GM20431 (cell line): ENCODE measurements around the gene SMG7.

ENCODE experiments used
- in situ Hi-C: fragments of 300-500 bp; cut with MseI, MboI; formaldehyde crosslinking; loops from one replicate; pipeline ENCODE4 v1.15.0; 2020; ENCODE audit warnings: low sequenced_read_pairs; ENCODE audit not compliant: unreplicated experiment

The SMG7 gene

DNA sequence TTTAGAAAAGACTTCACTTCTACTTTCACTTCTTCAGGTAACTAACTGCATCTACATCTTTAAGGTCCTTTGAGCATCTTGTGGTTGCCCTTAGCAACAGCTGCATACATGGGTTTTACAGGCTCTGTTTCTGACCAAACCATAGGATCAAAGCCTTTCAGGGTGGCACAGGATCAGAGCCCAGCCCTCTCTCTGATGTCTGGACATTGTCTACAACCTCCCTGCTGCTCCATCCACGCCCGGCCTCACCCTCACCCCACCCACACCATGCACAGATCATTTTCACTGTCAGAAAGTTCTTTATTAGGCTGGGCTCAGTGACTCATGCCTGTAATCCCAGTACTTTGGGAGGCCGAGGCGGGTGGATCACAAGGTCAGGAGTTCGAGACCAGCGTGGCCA, 112.7 kb downstream of the SMG7 start:
- in situ Hi-C loops = no loop called here

DNA sequence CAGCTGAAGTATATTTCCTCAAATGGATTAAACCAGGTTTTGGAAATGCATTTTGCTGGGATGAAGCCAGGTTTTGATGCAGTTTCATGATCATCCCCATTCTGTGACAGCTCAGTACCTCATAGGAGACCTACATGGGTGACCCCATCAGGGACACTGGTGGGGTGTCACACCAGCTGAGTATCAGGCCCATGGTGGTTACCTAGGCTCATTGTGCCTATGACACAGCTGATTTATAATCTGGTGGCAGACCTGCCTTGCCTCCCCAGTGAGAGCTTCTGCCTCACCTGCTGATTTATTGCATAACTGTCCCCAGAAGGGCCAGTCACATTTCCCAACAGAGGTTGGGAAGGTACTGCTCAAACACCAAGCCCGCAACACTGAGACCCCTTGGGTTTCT, 114.2 kb downstream of the SMG7 start:
- in situ Hi-C loops = no loop called here

DNA sequence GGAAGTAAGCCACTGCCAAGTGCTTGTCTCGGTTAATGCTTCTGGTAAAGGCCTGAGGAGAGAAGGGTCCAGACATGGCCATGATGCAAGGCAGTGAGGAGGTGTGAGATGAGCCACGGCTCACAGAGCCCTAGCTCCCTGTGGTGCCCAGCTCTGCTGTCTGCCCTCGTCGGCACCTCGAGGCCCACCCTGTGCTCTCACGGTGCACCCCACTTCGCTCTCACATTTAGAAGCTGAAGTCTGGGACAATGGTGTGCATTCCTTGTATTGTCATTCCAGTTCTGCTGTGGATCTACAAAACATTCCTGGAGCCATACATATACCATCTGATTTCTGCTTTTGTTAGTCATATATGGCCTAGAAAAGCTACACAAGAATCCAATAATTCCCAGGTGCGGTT, 114.6 kb downstream of the SMG7 start:
- in situ Hi-C loops = no loop called here

DNA sequence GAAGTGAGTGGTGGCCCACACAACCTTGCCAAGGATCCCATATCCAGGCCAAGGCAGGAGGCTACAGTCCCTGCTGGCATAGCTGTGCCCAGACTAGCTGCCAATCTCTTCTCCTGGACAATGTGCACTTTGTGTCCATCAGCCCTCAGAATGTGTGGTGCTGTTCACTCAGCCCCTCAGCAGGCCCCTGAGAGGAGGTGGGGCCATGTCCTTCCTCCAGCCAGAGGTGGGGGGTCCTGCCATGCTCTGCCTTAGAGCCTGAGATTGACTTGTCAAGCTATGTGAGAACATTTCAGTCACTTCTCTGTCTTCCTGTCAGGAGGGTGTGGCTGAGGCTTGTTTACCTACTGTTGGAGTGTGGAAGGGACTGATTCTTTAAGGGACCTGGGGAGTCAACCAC, 116.5 kb downstream of the SMG7 start:
- in situ Hi-C loops = no loop called here

DNA sequence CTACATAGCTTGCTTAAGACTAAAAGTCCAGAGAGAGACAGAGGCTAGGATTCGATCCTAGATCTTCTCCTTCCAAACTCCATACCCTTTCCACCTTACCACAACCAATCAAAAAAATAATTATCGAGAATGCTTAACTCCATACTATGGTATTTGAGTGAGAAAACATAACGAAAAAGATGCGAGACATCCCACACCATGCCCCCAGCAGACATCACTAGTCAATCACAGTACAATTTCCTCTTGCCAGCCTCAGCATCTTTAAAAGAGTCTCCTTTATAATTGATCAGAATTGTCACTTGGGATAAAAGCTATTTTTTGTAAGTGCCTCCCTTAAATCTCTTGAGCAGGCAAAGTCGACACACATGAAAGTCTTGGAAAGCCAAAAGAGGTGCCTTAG, 117.1 kb downstream of the SMG7 start:
- in situ Hi-C loops = no loop called here

DNA sequence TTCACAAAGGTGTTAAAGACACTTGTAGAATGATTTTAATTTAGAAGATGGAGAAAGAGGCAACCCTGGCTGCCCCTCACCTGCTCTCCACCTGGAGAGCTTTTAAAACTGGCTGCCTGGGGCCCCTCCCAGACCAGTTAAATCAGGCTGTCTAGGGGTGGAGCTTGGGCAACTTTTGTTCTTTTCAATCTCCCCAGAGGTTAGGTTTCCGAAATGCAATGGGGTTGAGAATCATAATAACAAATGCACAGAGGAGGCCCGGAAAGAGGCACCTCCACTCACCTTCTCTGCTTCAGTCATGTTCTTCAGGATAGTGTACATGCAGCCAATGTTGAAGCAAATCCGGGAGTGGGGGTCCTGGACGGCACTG, 117.6 kb downstream of the SMG7 start:
- in situ Hi-C loops = no loop called here

DNA sequence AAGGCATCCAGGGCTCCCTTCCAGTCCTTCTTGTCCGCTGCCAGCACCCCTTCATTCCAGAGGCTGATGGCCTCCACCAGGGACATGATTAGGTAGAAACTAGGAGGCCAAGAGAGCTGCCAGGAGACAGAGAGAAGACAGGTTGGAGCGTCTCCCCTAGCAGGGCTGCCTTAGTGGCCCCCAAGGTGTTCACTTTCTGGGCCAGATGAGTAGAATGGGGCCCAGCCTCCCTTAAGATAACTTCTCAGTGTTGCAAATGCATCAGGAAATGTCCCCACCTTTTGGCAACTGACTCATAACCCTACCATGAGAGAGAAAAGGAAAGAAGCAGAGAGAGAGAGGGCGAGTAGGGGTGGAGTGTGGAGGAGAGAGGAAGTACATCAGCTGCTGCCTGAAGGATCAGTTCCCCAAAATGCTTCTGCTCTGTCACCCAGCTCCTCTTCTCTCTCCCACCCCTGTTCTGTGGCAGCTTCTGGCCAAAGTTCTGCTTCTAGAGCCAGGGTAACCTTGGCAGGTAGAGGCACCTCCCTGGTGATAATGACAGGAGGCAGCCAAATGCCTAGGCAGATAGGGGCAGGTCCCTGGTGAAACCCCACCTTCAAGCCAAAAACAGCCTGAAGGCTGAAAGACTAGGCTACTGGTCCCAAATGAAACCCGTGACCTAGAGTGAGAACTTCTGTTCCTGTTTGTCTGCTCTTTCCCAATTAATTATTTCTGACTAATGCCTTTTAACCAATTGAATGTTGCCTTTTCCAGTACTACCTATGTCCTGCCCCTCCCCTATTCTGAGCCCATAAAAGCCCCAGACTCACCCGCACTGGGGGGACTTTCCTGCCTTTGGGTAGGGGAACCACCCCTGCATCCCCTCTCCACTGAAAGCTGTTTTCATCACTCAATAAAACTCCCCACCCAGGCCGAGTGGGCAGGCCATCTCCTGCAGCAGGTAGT, 118.2 kb downstream of the SMG7 start, which contains the start of gene NCF2:
Gene NCF2 (minus strand): TSS at position 216 of the 948 bp plus-strand sequence. CDS start 130 bp downstream, at position 86.
- in situ Hi-C loops = no loop called here

DNA sequence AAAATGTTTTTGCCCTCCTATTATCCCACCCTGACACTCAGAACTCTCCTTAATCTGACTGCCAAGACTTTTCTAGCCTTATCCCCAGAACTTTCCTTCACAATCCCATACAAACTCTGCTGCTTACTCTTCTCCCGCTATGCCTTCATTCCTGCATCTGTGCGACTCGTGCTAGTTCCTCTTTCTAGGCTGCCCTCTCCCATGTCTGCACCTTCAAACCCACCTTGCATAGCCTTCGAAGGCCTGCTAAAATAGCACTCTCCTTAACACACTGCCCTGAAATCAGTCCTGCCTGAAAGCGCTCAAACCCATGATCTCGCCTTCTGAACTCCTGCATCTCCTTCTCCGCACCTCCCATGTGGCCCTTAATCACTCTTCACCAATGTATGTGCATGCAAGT, 120.4 kb downstream of the SMG7 start:
- in situ Hi-C loops = no loop called here

DNA sequence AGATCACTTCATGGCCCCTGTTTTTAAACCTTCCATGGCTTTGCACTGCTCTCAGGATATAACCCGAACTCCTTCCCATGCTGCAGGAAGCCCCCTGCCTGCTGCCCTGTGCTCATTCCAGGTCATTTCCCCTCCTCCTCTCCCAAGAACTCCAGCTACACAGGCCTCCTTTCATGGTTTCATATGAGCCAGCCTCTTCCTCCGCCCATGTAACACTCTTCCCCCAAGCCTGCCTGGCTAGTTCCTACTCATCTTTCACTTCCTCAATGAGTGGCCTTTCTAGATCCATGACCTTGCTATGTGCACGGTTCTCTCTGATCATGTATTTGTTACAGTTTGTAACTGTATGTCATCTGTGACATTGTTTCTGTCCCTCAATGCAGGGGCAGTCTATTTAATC, 121.1 kb downstream of the SMG7 start:
- in situ Hi-C loops = no loop called here

DNA sequence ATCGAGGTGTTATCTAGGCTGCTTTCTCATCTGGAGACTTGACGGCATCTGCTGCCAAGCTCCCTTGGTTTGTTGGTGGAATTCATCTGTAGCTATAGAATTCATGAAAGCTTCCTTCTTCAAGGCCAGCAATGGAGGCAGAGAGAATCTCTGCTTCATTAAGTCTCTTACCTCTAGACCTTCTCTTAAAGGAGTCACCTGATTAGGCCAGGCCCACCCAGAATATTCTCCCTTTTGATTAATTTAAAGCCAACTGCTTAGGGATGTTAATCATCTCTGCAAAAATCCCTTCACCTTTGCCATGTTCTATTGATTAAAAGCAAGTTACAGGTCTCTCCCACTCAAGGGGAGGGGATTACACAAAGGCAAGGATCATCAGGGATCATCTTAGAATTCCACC, 123.2 kb downstream of the SMG7 start:
- in situ Hi-C loops = no loop called here

DNA sequence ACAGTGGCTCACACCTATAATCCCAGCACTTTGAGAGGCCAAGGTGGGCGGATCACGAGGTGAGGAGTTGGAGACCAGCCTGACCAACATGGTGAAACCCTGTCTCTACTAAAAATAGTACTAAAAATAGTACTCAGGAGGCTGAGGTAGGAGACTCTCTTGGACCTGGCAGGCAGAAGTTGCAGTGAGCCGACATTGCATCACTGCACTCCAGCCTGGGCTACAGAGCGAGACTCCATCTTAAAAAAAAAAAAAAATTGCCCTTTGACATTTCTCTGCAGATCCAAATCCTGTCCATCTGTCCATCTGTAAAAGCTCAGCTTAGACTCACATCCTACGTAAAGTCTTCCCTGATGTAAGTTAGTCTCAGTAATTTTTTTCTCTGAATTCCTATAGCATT, 124.2 kb downstream of the SMG7 start:
- in situ Hi-C loops = no loop called here

DNA sequence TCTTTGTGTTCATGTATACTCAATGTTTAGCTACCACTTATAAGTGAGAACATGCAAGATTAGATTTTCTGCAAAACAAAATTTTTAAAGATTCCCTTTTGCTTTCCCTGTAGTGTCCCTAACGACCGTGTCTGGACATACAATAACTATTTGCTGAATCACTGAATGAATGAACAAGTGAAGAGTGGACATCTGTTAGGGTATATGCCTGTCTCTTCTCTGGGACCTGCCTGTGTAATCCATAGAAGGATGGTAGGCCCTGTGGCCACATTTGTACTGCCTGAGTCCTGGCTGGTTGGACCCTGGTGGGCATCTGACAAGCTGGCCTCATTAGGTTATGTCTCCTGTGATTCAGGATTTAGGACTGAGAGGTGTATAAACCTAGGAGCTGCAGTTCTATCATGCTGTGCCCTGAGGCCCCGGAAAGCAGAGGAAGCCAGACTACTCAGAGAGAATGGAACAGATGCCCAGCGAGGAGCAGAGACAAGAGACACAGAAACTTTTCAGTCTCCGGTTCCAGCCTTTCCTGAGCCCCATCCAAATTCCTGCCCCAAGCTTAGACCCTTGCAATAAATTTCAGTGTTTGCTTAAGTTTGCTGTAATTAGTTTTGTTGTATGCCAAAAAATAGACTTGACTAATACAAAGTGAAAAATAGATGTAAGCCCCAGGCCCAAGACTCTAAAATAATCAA, 125.5 kb downstream of the SMG7 start:
- in situ Hi-C loops = no loop called here

DNA sequence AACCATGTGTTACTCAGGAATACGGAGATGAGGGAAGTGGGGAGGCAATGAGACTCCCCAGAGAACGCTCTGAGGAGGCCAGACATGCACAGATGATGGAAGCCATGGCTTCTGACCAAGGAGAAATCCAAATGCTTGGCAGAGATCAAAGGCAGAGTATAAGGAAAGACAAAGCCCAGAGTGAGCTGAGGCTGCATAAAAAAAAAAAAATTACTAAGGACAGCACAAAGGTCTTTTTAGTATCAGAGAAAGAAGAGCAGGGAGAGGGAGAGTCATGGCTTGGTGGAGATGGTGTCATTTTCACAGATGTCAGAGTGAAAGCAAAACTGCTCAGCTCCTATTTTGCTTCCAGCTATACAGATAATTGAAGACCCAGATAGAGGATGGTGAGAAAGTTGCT, 126.1 kb downstream of the SMG7 start:
- in situ Hi-C loops = no loop called here

DNA sequence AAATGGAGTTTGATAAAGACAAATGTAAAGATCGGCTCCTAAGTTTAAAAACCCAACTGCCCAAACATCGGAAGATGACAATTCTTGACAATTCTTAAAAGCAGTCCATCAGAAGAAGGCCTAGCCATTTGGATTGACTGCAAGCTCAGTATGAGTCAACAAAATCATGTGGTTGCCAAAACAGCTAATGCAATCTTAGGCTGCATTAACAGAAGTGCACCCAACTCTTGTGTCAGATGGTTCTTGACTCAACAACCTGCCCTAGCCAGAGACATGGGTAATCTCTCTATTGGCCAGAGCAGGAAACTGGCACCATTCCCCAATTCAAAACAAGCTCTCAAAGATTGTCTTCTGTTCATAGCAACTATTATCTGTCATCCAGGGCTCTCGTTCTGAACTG, 127.8 kb downstream of the SMG7 start:
- in situ Hi-C loops = no loop called here

DNA sequence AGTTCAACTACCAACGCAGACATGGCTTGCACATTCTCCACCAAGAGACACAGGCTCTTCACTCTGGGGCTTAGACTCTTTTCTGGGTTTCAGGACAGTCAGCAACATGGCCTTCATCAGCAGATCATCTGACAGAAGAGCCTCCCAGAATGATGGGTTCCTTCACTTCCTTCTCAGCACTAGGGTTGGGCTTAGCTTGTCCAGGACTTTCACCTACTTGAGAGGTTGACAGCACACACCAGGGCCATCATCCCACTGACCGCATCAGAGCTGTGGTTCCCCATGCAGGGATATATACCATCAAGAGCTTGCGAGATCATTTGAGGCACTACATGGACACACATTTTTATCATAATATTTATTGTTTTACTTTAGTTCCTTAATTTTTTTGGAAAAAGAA, 128.3 kb downstream of the SMG7 start:
- in situ Hi-C loops = no loop called here

DNA sequence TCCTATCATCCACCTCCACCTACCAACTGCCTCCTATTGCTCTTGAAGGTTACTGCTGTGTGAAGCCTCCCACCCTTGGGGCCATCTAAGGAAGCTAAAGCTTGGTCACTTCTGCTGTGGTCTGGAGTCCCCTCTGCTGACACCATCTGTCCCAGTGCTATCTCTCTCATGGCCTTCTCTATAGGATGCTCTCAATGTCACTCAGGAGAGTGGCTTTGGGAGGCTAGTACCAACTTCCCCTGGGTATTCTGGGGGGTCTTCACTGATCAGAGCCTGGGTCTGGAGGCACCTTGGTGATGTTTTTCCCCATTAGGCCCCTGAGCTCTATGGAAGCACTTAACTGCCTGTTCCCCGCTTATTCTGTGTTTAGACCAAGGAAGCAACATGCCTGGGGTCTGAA, 130.2 kb downstream of the SMG7 start:
- in situ Hi-C loops = no loop called here
